ENCODE results near the gene EFEMP2.

Gene EFEMP2

DNA sequence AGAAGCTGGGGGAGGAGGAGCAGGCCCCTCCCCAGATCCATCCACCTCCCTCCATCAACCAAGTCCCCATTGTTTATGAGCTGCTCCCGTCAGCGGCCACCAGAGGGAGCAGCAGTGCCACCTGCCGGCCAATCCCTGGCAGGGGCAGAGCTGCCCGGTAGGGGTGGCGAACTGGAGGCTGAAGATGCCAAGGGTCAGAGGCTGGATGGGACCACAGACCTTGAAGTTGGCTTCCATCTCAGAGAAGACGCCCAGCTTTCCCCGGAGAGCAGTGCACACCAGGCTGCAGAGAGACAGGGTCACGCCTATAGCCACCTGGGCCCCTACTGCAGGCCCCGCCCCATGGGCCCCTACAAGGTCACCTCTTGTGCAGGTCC lies 12.1 kb upstream of the EFEMP2 start:
- H3K4me3 ChIP-seq (ENCODE audit: low read depth, low read length): no peak overlapping the region
- no peaks in the 10 kb centered on the region for H3K27me3 ChIP-seq
- H3K4me1 ChIP-seq: peaks cover 3% of the 10 kb centered on the region
- DNase-seq: peak; percentile 84
- H3K9me3 ChIP-seq: no peaks in the 10 kb centered on the region
- peaks cover 35% of the 10 kb centered on the region for H3K36me3 ChIP-seq
- TF ChIP-seq, protein P1, sequence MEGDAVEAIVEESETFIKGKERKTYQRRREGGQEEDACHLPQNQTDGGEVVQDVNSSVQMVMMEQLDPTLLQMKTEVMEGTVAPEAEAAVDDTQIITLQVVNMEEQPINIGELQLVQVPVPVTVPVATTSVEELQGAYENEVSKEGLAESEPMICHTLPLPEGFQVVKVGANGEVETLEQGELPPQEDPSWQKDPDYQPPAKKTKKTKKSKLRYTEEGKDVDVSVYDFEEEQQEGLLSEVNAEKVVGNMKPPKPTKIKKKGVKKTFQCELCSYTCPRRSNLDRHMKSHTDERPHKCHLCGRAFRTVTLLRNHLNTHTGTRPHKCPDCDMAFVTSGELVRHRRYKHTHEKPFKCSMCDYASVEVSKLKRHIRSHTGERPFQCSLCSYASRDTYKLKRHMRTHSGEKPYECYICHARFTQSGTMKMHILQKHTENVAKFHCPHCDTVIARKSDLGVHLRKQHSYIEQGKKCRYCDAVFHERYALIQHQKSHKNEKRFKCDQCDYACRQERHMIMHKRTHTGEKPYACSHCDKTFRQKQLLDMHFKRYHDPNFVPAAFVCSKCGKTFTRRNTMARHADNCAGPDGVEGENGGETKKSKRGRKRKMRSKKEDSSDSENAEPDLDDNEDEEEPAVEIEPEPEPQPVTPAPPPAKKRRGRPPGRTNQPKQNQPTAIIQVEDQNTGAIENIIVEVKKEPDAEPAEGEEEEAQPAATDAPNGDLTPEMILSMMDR (IDR thresholded peaks at IDR 0.05; ENCODE audit: low read depth, low read length): peak; percentile 100

DNA sequence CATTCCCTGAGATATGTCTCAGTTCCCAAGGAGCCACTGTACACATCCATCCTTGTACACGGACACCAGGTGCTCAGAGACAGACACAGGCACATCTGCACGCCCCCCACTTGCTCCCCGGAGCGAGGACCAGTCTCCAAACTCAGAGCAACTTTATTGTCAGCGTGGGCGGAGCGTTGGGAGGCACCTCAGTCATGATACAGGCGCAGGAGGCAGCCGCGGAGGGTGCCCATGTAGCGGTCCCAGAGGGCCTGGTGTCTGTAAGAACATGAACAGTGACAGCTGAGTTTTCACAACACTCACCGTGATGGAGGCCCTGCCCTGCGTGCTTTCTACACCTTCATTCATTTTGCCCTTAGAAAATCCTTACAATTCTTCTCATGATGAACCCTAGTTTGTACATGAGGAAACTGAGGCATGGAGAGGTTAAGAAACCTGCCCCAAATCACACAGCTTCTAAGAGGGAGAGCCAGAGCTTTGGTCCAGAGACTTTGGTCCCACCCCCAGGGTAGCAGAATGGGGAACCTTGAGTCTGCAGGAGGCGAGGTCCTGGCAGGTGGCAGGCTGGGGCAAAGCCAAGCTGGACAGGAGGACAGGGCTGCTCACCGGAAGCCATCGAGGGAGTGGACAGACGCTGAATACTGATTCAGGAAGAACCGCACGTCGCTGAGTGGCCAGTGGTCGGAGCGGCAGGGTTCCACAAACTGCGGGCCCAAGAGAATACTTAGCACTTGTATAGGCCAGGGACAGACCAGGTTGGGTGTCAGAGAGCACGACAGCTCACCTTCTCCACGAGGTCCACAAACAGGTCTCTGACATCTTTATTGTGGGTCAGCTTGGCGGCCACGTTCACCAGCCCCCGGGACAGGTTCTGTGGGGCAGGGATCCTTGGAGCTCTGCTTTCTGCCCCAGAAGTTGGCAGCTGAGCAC lies 11.5 kb upstream of the EFEMP2 start:
- no peaks in the 10 kb centered on the region for H3K27me3 ChIP-seq
- TF ChIP-seq, protein P1 (IDR thresholded peaks at IDR 0.05; ENCODE audit: low read depth, low read length): no peak
- no peaks in the 10 kb centered on the region for H3K9me3 ChIP-seq
- no peak overlapping the region for H3K4me3 ChIP-seq (ENCODE audit: low read depth, low read length)
- H3K4me1 ChIP-seq: no peaks in the 10 kb centered on the region
- DNase-seq: no peak
- H3K36me3 ChIP-seq: peaks cover 35% of the 10 kb centered on the region

DNA sequence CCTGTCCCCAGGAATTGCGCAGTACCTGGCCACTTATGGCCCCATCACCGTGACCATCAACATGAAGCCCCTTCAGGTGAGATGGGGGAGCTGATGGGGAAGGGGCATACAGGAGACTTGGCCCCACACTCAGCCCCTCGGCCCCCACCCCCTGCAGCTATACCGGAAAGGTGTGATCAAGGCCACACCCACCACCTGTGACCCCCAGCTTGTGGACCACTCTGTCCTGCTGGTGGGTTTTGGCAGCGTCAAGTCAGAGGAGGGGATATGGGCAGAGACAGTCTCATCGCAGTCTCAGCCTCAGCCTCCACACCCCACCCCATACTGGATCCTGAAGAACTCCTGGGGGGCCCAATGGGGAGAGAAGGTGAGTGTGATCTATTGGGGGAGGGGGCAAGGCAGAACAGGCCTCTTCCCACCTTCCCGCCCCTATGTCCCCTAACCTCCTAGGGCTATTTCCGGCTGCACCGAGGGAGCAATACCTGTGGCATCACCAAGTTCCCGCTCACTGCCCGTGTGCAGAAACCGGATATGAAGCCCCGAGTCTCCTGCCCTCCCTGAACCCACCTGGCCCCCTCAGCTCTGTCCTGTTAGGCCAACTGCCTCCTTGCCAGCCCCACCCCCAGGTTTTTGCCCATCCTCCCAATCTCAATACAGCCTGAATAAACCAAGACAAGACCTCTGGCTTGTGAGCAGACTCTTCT lies 10.6 kb upstream of the EFEMP2 start:
- no peak for DNase-seq
- no peak overlapping the region for H3K4me3 ChIP-seq (ENCODE audit: low read depth, low read length)
- H3K36me3 ChIP-seq: peaks cover 35% of the 10 kb centered on the region

DNA sequence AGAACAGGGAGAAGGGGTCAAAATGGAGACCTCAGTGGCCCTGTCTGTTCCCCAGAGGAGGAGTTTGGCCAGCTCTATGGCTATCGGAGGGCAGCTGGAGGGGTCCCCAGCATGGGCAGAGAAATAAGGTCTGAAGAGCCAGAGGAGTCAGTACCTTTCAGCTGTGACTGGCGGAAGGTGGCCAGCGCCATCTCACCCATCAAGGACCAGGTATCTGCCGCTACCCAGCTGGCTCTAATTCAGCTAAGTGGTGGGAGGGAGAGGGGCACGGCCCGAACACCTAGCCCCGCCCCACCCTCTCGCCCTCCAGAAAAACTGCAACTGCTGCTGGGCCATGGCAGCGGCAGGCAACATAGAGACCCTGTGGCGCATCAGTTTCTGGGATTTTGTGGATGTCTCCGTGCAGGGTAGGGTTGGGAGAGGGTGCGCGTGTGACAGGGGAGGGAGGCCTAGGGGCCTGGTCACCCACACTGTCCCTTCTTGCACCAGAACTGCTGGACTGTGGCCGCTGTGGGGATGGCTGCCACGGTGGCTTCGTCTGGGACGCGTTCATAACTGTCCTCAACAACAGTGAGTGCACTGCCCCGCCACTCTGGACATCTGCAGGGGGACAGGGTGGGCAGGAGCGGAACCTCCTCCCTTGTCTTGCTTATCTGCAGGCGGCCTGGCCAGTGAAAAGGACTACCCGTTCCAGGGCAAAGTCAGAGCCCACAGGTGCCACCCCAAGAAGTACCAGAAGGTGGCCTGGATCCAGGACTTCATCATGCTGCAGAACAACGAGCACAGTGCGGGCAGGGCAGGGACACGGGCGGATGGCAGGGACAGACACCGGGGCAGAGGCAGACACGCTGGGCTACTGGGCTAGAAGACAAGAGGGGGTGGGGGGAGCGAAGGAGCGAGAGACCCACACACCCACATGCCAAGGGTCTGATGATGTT lies 9.8 kb upstream of the EFEMP2 start:
- TF ChIP-seq, protein P1 (IDR thresholded peaks at IDR 0.05; ENCODE audit: low read depth, low read length): no peak
- H3K4me3 ChIP-seq (ENCODE audit: low read depth, low read length): no peak overlapping the region
- no peak for DNase-seq
- peaks cover 35% of the 10 kb centered on the region for H3K36me3 ChIP-seq
- no peaks in the 10 kb centered on the region for H3K27me3 ChIP-seq
- no peaks in the 10 kb centered on the region for H3K4me1 ChIP-seq
- no peaks in the 10 kb centered on the region for H3K9me3 ChIP-seq

More for the DNA sequence above, 10.6 kb upstream of the EFEMP2 start:
- H3K4me1 ChIP-seq: no peaks in the 10 kb centered on the region
- no peaks in the 10 kb centered on the region for H3K27me3 ChIP-seq
- TF ChIP-seq, protein P1 (IDR thresholded peaks at IDR 0.05; ENCODE audit: low read depth, low read length): no peak
- no peaks in the 10 kb centered on the region for H3K9me3 ChIP-seq

DNA sequence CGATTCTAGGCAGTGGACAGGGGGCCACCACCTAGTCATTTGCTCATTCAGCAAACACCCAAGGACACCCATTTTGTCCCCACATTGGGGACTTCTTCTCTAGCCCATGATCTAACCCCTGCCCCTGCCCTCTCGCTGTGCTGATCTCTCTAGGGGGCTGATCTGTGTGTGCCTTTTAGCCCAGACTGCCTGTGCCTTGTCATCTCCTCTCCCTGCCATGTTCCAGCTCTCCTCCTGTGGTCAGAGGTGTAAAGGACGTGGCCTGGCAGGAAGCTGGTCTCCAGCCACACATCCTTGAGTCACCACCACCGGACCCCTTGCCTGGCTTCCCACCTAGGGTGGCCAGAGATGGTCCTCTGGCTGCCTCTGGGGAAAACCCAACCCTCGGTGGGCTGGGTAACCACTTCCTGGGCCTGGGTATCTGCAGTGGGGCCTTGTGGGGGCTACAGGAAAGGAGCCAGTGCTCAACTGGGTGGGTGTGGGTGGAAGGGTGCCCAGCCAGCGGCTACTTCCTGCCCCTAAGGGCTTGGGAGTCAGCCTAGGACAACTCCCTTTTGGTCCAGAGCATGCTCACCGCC lies 8.3 kb upstream of the EFEMP2 start:
- TF ChIP-seq, protein P1 (IDR thresholded peaks at IDR 0.05; ENCODE audit: low read depth, low read length): no peak
- Histone ChIP-seq H3K9me3 (no peaks in the 10 kb centered on the region), H3K4me3 (ENCODE audit: low read depth, low read length) (no peak overlapping the region), H3K36me3 (peaks cover 28% of the 10 kb centered on the region), H3K27me3 (no peaks in the 10 kb centered on the region), H3K4me1 (no peaks in the 10 kb centered on the region)
- DNase-seq: no peak
